OCI-LY7 (cell line): ENCODE data around the gene DMXL2.

ENCODE experiments used
- CTCF ChIP-seq: fragments of 200-600 bp; sonication (generic); conservative IDR thresholded peaks from 2 replicates; pipeline ENCODE4 v1.5.1; 2014; ENCODE audit warnings: mild to moderate bottlenecking, antibody characterized with exemption, low read length, moderate library complexity, mixed read lengths
- EZH2phosphoT487 ChIP-seq: fragments of 200-600 bp; sonication (generic); IDR thresholded peaks from 2 replicates; pipeline ENCODE4 v1.6.1; 2018; ENCODE audit warnings: low read depth, borderline replicate concordance, mild to moderate bottlenecking, mixed run types, antibody characterized with exemption, low read length, moderate library complexity, mixed read lengths

GRCh38 chr15:51602484-51602883 lies 20.1 kb downstream of the DMXL2 start:
- TF ChIP-seq EZH2phosphoT487, result no peak
- no peak for TF ChIP-seq CTCF
